ENCODE measurements around the gene TANC1.

The TANC1 gene

DNA sequence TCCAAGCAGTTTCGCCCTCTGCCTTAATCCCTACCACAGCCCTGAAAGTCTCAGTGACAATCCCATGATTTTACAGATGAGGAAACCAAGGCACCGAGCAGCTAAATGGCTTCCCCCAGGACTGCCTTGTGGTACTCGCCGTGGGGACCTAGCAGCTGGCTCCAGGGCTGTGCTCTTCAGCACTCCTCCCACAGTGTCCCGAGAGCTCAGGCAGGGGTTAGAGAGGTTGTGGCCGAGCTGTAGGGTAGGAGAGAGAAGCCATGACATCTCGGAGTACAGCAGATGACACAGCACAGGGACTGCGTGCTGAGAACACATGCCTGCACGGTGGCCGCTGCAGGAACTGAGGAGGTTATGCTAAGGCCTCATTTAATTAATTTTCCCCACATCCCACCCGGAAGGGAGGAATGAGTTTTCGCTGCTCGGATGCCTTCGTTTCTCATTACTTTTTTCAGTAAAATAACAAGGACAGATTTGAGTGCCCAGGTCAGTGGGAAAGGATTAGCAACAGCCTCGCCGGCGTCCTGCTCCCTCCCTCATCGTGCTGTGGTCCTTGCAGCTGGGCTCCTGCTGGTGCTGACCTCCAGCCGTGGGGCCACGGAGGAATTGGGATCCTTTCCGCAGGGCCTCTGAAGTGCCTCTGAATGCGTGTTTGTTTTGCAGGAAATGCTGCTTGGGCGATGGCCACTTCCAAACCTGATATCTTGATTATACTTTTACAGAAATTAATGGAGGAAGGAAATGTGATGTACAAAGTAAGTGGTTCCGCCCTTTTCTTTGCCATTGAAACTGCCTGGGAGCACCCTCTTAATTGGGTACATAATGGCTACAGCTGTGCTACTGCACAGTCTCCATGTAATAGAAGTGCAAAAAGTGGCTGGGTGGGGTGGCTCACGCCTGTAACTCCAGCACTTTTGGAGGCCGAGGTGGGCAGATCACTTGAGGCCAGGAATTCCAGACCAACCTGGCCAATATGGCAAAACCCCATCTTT is 256.9 kb downstream of the TANC1 start:
- DNase-seq (ENCODE audit: low spot score): no peak

DNA sequence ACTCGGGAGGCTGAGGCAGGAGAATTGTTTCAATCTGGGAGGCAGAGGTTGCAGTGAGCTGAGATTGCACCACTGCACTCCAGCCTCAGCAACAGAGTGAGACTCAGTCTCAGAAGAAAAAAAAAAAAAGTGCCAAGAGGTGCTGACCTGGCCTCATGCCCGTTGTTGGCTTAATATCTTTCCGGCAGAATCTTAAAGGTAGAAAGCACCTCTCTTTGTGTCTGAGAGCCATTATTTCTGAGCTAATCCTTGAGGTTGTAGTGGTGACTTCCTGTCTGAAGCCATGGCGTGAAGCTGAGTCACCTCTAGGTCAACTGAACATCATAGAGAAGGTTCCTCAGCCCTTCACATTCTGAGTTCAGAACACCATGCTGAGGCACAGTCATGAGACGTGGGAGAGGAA is 257.6 kb downstream of the TANC1 start:
- DNase-seq (ENCODE audit: low spot score): no peak

DNA sequence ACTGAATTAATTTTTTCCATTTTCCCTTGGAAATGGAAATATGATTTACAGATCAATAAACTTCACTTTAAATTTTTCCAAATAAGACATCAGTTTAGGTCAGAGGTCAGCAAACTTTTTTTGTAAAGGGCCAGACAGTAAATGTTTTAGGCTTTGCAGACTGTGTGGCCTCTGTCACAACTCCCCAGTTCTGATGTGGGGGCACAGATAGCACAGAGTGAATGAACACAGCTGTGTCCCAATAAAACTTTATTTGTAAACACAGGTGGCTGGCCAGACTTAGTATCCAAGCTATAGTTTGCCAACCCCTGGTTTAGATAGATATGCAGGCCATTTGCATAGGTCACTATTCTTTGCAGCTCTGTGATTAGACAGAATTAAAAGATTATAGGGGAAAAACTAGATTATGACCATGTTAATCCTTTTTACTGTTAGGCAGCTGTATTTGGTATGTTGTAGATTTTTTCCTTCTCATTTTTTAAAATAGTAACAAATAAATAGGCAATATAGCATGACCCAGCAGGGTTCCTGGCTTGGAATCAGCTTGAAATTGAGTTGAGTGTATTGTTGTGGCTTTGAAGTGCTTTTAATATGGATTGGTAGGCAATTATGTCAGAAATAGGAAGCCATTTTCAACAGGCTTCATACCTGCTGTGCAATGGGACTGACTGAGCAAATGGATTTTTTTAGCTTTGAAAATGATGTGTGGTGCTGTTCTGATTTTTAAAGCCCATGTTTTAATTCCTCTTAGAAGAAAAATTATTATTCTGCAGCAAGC is 258.4 kb downstream of the TANC1 start:
- DNase-seq (ENCODE audit: low spot score): no peak

DNA sequence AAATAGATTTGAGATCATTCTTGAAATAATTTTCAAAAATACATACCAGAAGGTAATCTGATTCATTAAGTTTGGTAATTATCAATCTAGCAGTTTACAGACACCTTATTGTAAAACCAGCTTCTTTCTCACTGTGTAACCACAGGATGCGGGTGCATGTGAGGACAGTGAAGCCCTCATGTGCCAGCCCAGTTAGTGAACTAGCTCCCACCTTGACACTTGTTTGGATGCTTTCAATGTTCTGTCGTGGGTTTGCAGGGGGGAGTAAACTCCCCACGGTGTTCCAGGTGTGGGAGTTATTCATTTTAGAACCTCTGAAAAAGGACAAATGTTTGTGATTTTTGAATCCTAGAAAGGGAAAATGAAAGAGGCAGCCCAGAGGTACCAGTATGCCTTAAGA is 259.0 kb downstream of the TANC1 start:
- DNase-seq (ENCODE audit: low spot score): no peak

DNA sequence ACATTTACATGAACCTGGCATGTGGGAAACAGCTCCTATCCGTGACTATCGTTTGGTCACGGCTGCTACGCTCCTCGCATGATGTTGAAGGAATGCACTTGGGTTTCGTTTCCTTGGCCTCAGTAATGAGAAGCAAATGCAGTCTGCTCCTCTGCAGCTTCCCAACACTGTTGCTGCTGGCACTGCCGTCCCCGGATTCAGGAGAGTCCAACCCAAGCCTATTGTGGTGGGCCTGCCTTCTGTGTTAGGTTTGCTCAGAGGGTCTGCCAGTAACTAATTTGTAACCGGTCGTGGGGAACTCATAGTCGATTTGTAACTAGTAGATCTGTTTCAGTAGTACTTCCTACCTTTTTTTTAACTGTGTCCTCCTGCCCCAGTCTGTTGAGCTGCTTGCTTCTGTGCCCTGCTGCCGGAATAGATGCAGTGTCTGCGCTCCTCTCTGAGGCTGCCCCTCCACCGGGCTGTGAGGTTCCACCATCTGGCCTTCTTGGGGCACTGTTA is 259.7 kb downstream of the TANC1 start:
- no peak for DNase-seq (ENCODE audit: low spot score)

DNA sequence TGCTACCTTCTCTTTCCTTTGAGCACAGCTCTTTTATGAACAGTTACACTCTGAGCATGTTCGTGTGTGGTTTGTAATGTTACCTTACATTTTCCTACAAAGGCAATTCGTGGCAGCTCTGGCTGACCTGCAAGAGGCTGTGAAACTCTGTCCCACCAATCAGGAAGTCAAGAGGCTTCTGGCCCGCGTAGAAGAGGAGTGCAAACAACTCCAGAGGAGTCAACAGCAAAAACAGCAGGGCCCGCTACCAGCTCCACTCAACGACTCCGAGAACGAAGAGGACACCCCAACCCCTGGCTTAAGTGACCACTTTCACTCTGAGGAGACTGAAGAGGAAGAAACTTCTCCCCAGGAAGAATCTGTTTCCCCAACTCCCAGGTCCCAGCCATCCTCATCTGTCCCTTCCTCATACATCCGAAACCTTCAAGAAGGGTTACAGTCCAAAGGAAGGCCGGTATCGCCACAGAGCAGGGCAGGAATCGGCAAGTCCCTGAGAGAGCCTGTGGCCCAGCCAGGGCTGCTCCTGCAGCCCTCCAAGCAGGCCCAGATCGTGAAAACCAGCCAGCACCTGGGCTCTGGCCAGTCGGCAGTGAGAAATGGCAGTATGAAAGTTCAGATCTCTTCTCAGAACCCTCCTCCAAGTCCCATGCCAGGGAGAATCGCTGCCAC is 261.2 kb downstream of the TANC1 start:
- no peak for DNase-seq (ENCODE audit: low spot score)

- no peak for DNase-seq (ENCODE audit: low spot score)
Measured at GRCh38 chr2:159230145-159230877, 261.9 kb downstream of the TANC1 start.

DNA sequence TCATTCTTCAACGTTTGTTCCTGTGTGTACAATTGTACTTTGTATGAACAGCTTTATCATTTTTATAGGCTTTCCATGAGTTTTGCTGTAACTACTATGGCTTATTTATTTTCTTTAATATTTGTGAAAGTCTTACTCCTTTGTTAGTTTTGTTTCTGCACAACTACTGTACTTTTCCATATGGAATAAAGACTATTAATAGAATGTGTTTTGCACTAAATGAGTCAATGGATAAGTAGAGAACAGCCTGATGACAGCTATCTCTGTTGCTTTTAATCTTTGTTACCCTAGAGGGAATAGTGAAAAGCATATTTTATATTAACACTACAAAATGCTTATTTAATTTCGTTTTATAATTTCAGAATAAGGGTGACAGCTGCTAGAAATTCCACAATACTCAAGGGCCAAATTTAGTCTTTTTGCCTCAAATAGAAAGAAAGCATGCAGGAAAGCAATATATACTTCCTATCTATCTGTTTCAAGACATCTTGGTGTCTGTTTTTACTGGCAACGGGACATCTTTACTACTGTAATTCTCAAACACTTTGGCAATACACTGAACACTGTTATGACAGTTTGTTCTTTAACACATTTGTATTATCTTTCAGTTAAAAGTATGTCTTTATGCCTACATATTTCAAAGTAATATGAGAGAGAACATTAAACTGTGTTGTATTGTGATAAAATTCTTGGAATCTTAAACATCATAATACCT is 264.2 kb downstream of the TANC1 start:
- DNase-seq (ENCODE audit: low spot score): no peak

GRCh38 chr2:159234868-159235267 is 266.4 kb downstream of the TANC1 start:
- DNase-seq (ENCODE audit: low spot score): no peak

DNA sequence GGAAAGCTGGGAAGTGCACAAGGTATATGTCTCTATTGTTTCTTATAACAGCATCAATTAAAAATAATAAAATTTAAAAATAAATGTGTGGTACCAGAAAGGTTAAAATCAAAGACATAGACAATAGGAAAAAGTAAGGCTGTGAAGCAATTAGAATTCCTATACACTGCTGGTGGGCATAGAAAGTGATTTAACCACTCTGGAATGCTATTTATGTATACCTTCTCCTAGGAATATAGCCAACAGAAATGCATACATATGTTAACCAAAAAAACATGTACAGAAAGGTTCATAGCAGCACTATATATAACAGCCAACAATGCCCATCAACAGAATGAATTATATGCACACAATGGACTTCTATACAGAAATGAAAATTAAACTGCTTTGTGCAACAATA is 275.1 kb downstream of the TANC1 start:
- DNase-seq (ENCODE audit: low spot score): no peak

- no peak for DNase-seq (ENCODE audit: low spot score)
Measured at GRCh38 chr2:159246325-159246988, 278.0 kb downstream of the TANC1 start.

GRCh38 chr2:159249990-159250715 is 281.7 kb downstream of the TANC1 start:
- DNase-seq (ENCODE audit: low spot score): no peak

DNA sequence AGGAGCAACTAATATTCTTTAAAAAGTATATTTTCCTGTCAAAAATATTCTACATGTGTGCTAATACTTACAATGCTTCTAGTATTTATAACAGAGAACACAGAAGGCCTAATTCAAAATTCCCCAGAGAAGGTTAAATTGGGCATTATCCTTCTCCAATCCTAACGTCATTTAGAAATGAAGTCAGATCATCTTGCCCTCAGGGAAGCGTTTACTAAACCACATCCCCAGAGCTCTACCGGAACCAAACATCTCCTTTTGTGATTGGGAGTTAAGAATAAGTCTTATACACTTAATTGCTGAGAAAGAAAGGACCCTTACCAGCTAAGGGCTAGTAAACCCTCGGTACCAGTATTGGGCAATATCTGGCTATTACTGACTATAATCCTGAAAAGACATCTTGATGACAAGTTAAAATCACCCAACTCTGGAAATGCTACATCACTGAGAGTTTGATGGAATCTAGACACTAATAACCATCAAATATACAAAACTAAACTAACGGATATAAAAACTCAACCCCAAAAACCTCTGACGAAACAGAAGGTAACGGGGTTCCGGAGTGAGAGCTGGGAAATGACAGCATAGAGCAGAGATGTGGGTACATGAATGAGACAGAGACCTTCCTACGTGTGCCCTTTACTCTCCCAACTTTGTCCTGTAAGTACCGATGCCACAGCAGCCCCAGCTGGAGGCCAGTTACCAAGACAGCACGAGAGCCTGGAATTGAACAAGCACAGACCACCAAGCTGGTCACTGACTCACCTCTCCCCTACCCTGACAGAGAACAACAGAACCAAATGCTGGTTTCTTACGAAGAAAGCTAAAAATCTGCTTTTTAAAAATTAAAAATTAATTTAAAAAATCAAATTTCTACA is 283.1 kb downstream of the TANC1 start:
- no peak for DNase-seq (ENCODE audit: low spot score)

DNA sequence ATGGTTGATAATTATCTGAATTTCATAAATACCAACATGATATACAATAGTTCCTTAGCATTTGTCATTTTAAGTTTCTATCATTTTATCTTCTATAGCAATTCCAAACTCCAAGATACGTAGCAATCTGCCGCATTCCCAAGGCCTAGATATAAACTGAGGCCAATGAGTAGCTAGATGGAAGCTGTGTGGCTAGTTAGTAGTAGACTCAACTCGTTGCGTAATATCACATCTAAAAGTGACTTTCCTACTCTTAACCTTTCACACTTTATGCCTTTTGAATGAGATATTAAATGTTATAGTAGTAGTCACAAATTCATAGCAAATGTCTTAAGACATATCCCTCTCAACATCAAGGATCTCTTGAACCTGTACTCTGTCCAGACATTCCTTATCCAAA is 284.5 kb downstream of the TANC1 start:
- no peak for DNase-seq (ENCODE audit: low spot score)

GRCh38 chr2:159256159-159256558 is 287.7 kb downstream of the TANC1 start:
- no peak for DNase-seq (ENCODE audit: low spot score)

- no peak for DNase-seq (ENCODE audit: low spot score)
Measured at GRCh38 chr2:159262226-159262625, 293.8 kb downstream of the TANC1 start.

GRCh38 chr2:159262904-159263303 is 294.5 kb downstream of the TANC1 start:
- no peak for DNase-seq (ENCODE audit: low spot score)

DNA sequence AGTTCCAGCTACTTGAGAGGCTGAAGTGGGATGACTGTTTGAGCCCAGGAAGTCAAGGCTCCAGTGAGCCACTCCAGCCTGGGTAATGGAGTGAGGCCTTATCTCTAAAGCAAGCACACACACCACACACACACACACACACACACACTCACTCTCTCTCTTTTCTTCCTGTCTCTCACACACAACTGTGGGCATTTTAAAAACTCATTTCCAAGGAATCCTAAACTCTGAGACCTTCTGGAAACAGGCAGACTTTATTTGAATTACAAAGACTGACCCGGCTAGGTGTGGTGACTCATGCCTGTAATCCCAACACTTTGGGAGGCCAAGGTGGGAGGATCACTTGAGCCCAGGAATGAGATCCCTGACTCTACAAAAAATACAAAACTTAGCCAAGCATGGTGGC is 296.7 kb downstream of the TANC1 start:
- DNase-seq (ENCODE audit: low spot score): no peak

GRCh38 chr2:159266554-159266953 is 298.1 kb downstream of the TANC1 start:
- no peak for DNase-seq (ENCODE audit: low spot score)
